ENCODE results near the gene KSR2.

DNA sequence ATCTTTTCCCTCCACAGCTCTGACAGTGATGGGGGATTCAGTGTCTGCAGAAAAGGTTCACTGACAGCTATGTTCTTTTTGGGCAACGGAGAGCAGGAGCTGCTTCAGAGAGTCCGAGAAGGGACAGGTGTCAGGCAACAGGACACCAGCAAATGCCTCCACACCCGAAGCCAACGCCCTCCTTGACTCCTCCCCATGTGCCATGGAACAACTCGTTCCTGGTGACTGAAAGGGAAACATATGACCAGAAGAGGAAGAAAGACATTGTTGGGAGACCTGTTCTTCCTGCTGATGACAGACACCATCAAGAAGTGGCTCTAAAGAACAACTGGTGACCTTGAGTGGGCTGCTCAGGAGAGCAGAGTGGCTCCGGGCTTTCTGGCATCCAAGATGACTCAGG is 435.1 kb downstream of the KSR2 start:
- TF ChIP-seq POLR2A (IDR thresholded peaks at IDR 0.05) = no peak
- TF ChIP-seq, protein P1, sequence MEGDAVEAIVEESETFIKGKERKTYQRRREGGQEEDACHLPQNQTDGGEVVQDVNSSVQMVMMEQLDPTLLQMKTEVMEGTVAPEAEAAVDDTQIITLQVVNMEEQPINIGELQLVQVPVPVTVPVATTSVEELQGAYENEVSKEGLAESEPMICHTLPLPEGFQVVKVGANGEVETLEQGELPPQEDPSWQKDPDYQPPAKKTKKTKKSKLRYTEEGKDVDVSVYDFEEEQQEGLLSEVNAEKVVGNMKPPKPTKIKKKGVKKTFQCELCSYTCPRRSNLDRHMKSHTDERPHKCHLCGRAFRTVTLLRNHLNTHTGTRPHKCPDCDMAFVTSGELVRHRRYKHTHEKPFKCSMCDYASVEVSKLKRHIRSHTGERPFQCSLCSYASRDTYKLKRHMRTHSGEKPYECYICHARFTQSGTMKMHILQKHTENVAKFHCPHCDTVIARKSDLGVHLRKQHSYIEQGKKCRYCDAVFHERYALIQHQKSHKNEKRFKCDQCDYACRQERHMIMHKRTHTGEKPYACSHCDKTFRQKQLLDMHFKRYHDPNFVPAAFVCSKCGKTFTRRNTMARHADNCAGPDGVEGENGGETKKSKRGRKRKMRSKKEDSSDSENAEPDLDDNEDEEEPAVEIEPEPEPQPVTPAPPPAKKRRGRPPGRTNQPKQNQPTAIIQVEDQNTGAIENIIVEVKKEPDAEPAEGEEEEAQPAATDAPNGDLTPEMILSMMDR (IDR thresholded peaks at IDR 0.05) = no peak
